GM12878 (cell line): ENCODE results near the gene CFAP99. TPM values are rescaled to one million over a fixed set of nuclear protein-coding genes. Genes with fewer than 3 reads are reported as not detected.

ENCODE experiments used
- ATAC-seq: fragments of 200-7000 bp; cut with Tn5 transposase; 3 replicates; pipeline ENCODE4 v1.9.1; 2020; ENCODE audit warnings: mild to moderate bottlenecking, moderate library complexity
- BruUV-seq: library from RNA; stranded (reverse); fragments of 400-500 nt; replicated peaks from 2 replicates; lab custom pipeline; 2021; lab: Mats Ljungman, UMichigan
- CTCF ChIA-PET: fragments of 300-600 bp; sonication (Branson Sonifier 250); formaldehyde crosslinking; extraction: SDS; loops from one replicate; lab custom pipeline; 2021; ENCODE audit warnings: inconsistent platforms; lab: Yijun Ruan, JAX
- POLR2A ChIA-PET: fragments of 350-600 bp; formaldehyde crosslinking; extraction: SDS; loops from one replicate; lab custom pipeline; 2021; ENCODE audit warnings: inconsistent platforms; lab: Charles Lee
- RAD21 ChIA-PET: fragments of 300-600 bp; sonication (Branson Sonifier 250); formaldehyde crosslinking; loops from one replicate; lab custom pipeline; 2023; ENCODE audit warnings: antibody characterized with exemption; ENCODE audit not compliant: unreplicated experiment; lab: Charles Lee
- SMC1A ChIA-PET: fragments of 300-600 bp; sonication (Branson Sonifier 250); formaldehyde crosslinking; loops from one replicate; lab custom pipeline; 2023; ENCODE audit not compliant: unreplicated experiment, uncharacterized antibody; lab: Charles Lee
- DNase-seq: peaks from one replicate; pipeline ENCODE4 v3.0.0-alpha.2; 2011; ENCODE audit warnings: low read depth, low spot score
- FAIRE-seq: peaks from 3 replicates; lab custom pipeline; 2011; peaks lifted over from hg19 to GRCh38; lab: Jason Lieb, UNC
- H2AFZ ChIP-seq: 2 replicates; pipeline ENCODE4 v1.6.0; 2011; ENCODE audit warnings: low read depth, low read length, control low read depth; ENCODE audit not compliant: control insufficient read depth
- H3K27ac ChIP-seq: 2 replicates; pipeline ENCODE4 v1.5.1; 2011; ENCODE audit warnings: control low read depth; ENCODE audit not compliant: control insufficient read depth, insufficient read depth
- H3K27me3 ChIP-seq, 2 experiments: replicated peaks in 1 of 2; 2 replicates each; pipeline versions ENCODE4 v1.6.0 to v1.6.1; 2011; ENCODE audit warnings: low read length in 1 of 2; ENCODE audit not compliant: control insufficient read depth in 2 of 2, insufficient read depth in 2 of 2
- H3K36me3 ChIP-seq, 2 experiments: 2 replicates each; pipeline ENCODE4 v1.5.1; 2011; ENCODE audit warnings: low read length in 1 of 2; ENCODE audit not compliant: control insufficient read depth in 2 of 2, insufficient read depth in 2 of 2
- H3K4me1 ChIP-seq: 2 replicates; pipeline ENCODE4 v1.6.1; 2011; ENCODE audit warnings: mild to moderate bottlenecking, low read length, moderate library complexity, mixed read lengths; ENCODE audit not compliant: control insufficient read depth, insufficient read depth
- H3K4me2 ChIP-seq: 2 replicates; pipeline ENCODE4 v1.6.0; 2011; ENCODE audit warnings: control low read depth; ENCODE audit not compliant: control insufficient read depth, insufficient read depth
- H3K4me3 ChIP-seq: fragments of 200-600 bp; sonication (generic); 2 replicates; pipeline ENCODE4 v1.5.1; 2016
- H3K79me2 ChIP-seq: 2 replicates; pipeline ENCODE4 v1.6.0; 2011; ENCODE audit warnings: low read length; ENCODE audit not compliant: control insufficient read depth, insufficient read depth
- H3K9ac ChIP-seq: 2 replicates; pipeline ENCODE4 v1.8.0; 2011; ENCODE audit warnings: low read length, control low read depth, mixed read lengths; ENCODE audit not compliant: control insufficient read depth, insufficient read depth
- H3K9me3 ChIP-seq: replicated peaks from 3 replicates; pipeline ENCODE4 v1.5.1; 2011; ENCODE audit warnings: mild to moderate bottlenecking, low read length; ENCODE audit not compliant: control insufficient read depth, insufficient read depth
- H4K20me1 ChIP-seq: 2 replicates; pipeline ENCODE4 v1.6.0; 2011; ENCODE audit not compliant: control insufficient read depth, insufficient read depth
- BCL11A ChIP-seq: IDR thresholded peaks from 2 replicates; pipeline ENCODE4 v1.6.1; 2011; ENCODE audit warnings: low read depth, low read length
- KDM1A ChIP-seq: fragments of 200-600 bp; sonication (generic); IDR thresholded peaks from 2 replicates; pipeline ENCODE4 v1.6.1; 2016; ENCODE audit warnings: borderline replicate concordance
- PAX8 ChIP-seq: fragments of 450-650 bp; IDR thresholded peaks from 2 replicates; pipeline ENCODE4 v1.6.1; 2017; ENCODE audit warnings: mild to moderate bottlenecking, moderate library complexity
- STAT3 ChIP-seq: IDR thresholded peaks from 2 replicates; pipeline ENCODE4 v1.6.1; 2011; ENCODE audit warnings: low read depth, low read length, improper control_type of control experiment
- WRNIP1 ChIP-seq: IDR thresholded peaks from 2 replicates; pipeline ENCODE4 v1.6.1; 2011; ENCODE audit warnings: low read depth, low read length, improper control_type of control experiment, borderline replicate concordance
- WGBS: methylation state at CpG from one replicate; pipeline ENCODE4 v1.1.6; 2016; ENCODE audit warnings: low lambda C conversion rate; ENCODE audit not compliant: insufficient replicate concordance, insufficient coverage; ENCODE audit errors: missing lambda C conversion rate; 5-methylcytosine and 5-hydroxymethylcytosine counted together
- in situ Hi-C: fragments of 300-500 bp; cut with MboI; formaldehyde crosslinking; loops from 9 replicates; pipeline ENCODE4 v1.14.3; 2018; ENCODE audit warnings: mixed read lengths
- intact Hi-C: fragments of 100-400 bp; cut with micrococcal nuclease; formaldehyde crosslinking; loops from one replicate; pipeline ENCODE4 v1.14.2; 2022; ENCODE audit not compliant: unreplicated experiment
- polyA plus RNA-seq, 11 experiments: library from polyadenylated mRNA; depleted of rRNA in 4 of 11; unstranded in 6 of 11; stranded (reverse) in 5 of 11; fragments of >200 nt; fragmentation: Nextera tagmentation in 4 of 11; fragmentation: Illumina TruSeq in 1 of 11; extraction: Ambion mirVana in 4 of 11; extraction: Trizol in 1 of 11; gene quantifications; 1 replicate in 1 of 11; 2 replicates in 10 of 11; pipeline versions ENCODE4 v1.2.1 to v1.2.3, GENCODE V29; 2011 to 2016; ENCODE audit warnings: inconsistent platforms in 2 of 11, missing spikeins in 2 of 11, low read depth in 1 of 11
- total RNA-seq, 4 experiments: library from RNA; depleted of rRNA in 3 of 4; stranded (reverse); fragments of >200 nt in 3 of 4; fragmentation: Illumina TruSeq in 1 of 4; extraction: Trizol in 1 of 4; gene quantifications; 2 replicates each; pipeline versions ENCODE4 v1.2.1 to v1.2.3, GENCODE V29; 2013 to 2021
- TF ChIP-seq, protein P1 (sequence below): IDR thresholded peaks from 2 replicates; pipeline ENCODE4 v1.6.1; 2012; ENCODE audit warnings: low read depth, low read length, improper control_type of control experiment
- TF ChIP-seq, protein P2 (sequence below): fragments of 450-650 bp; IDR thresholded peaks from 2 replicates; pipeline ENCODE4 v1.6.1; 2018; ENCODE audit warnings: borderline replicate concordance, mild to moderate bottlenecking; ENCODE audit not compliant: partially characterized antibody
- TF ChIP-seq, protein P3 (sequence below): fragments of 450-650 bp; formaldehyde crosslinking; IDR thresholded peaks from 2 replicates; pipeline ENCODE4 v1.5.0; 2022; ENCODE audit warnings: mild to moderate bottlenecking, missing genetic modification characterization

CFAP99 gene
- total and polyA plus RNA-seq, 10 of the 15 experiments (the other 5 are each of a cell fraction or from before 2014, with no cell fraction given) = not detected

DNA sequence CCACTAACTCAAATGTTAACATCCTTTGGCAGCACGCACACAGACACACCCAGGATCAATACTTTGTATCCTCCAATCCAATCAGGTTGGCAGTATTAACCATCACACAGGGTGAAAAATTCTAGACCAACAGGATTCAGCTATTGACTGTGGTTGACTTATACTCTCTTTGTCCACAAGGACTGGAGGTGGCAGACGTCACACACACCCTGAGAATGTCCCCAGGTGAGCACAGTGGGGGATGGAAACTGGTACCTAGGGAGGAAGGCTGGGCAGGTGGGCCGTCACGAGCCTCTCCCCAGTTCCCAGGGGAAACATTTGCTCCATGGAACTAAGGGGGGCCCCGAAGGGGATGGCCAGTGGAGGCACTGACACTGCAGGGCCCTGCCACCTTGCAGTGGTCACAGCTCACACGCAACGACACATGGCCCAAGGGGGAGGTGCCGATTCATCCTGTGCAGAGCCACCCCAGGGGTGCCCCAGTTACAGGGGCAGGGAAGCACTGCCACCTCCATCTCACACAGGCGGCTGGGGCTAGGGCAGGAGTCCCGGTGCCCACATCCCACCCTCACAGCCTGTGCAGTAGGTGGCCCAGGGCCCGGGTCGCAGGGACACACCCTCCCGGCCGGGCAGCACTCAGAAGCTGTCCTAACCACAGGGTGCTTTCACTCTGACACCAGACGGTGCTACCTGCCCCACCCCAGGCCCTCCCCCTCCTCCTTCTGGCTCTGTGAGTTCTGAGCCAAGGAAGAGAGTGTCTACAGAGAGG is 17.7 kb upstream of the CFAP99 start:
- H3K9me3 ChIP-seq = no peaks in the 10 kb centered on the region
- no peak overlapping the region for H3K4me2 ChIP-seq
- in situ Hi-C loops = no loop called here
- intact Hi-C loops = no loop called here
- DNase-seq (no peak), ATAC-seq (peak; percentile 67), FAIRE-seq (no peak)
- CTCF ChIA-PET = interaction anchor here (1.1 kb wide), 1 partner anchor 11 kb away, joined by 3 read pairs; no protein-coding TSS in a partner anchor
- no peak for TF ChIP-seq KDM1A
- TF ChIP-seq, protein P1, sequence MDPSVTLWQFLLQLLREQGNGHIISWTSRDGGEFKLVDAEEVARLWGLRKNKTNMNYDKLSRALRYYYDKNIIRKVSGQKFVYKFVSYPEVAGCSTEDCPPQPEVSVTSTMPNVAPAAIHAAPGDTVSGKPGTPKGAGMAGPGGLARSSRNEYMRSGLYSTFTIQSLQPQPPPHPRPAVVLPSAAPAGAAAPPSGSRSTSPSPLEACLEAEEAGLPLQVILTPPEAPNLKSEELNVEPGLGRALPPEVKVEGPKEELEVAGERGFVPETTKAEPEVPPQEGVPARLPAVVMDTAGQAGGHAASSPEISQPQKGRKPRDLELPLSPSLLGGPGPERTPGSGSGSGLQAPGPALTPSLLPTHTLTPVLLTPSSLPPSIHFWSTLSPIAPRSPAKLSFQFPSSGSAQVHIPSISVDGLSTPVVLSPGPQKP = no peak
- TF ChIP-seq, protein P2, sequence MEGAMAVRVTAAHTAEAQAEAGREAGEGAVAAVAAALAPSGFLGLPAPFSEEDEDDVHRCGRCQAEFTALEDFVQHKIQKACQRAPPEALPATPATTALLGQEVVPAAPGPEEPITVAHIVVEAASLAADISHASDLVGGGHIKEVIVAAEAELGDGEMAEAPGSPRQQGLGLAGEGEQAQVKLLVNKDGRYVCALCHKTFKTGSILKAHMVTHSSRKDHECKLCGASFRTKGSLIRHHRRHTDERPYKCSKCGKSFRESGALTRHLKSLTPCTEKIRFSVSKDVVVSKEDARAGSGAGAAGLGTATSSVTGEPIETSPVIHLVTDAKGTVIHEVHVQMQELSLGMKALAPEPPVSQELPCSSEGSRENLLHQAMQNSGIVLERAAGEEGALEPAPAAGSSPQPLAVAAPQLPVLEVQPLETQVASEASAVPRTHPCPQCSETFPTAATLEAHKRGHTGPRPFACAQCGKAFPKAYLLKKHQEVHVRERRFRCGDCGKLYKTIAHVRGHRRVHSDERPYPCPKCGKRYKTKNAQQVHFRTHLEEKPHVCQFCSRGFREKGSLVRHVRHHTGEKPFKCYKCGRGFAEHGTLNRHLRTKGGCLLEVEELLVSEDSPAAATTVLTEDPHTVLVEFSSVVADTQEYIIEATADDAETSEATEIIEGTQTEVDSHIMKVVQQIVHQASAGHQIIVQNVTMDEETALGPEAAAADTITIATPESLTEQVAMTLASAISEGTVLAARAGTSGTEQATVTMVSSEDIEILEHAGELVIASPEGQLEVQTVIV = no peak
- no peak for TF ChIP-seq PAX8
- no peak for TF ChIP-seq STAT3
- no peak for TF ChIP-seq WRNIP1
- TF ChIP-seq, protein P3, sequence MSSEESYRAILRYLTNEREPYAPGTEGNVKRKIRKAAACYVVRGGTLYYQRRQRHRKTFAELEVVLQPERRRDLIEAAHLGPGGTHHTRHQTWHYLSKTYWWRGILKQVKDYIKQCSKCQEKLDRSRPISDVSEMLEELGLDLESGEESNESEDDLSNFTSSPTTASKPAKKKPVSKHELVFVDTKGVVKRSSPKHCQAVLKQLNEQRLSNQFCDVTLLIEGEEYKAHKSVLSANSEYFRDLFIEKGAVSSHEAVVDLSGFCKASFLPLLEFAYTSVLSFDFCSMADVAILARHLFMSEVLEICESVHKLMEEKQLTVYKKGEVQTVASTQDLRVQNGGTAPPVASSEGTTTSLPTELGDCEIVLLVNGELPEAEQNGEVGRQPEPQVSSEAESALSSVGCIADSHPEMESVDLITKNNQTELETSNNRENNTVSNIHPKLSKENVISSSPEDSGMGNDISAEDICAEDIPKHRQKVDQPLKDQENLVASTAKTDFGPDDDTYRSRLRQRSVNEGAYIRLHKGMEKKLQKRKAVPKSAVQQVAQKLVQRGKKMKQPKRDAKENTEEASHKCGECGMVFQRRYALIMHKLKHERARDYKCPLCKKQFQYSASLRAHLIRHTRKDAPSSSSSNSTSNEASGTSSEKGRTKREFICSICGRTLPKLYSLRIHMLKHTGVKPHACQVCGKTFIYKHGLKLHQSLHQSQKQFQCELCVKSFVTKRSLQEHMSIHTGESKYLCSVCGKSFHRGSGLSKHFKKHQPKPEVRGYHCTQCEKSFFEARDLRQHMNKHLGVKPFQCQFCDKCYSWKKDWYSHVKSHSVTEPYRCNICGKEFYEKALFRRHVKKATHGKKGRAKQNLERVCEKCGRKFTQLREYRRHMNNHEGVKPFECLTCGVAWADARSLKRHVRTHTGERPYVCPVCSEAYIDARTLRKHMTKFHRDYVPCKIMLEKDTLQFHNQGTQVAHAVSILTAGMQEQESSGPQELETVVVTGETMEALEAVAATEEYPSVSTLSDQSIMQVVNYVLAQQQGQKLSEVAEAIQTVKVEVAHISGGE (CRISPR knock-in tag) = no peak
- TF ChIP-seq BCL11A = no peak
- no peak overlapping the region for H3K27ac ChIP-seq
- H2AFZ ChIP-seq = no peak overlapping the region
- H3K27me3 ChIP-seq = peaks cover 4 to 6% of the 10 kb centered on the region in 2 experiments; a peak in 3 of 4 replicates
- SMC1A ChIA-PET = interaction anchor here (1.1 kb wide), 1 partner anchor 164 kb away, joined by 3 read pairs; no protein-coding TSS in a partner anchor
- H3K9ac ChIP-seq = no peak overlapping the region
- 24% methylated on average over 15 of the region's 15 CpGs for WGBS
- H3K4me1 ChIP-seq = peaks cover 7% of the 10 kb centered on the region
- RAD21 ChIA-PET = interaction anchor here (1.0 kb wide), 1 partner anchor 11 kb away, joined by 3 read pairs; no protein-coding TSS in a partner anchor
- POLR2A ChIA-PET = interaction anchor here (0.8 to 1.8 kb wide), 2 partner anchors 14 to 139 kb away, joined by 4 to 7 read pairs; no protein-coding TSS in a partner anchor
- H3K4me3 ChIP-seq = no peak overlapping the region
- no TSS peak for BruUV-seq
- H3K79me2 ChIP-seq = no peaks in the 10 kb centered on the region
- H3K36me3 ChIP-seq = no peaks in the 10 kb centered on the region
- no peaks in the 10 kb centered on the region for H4K20me1 ChIP-seq
